HCT116 (cell line): ENCODE data around the gene CCNL2.

Source experiments
- CEBPB ChIP-seq: IDR thresholded peaks from 2 replicates; pipeline ENCODE4 v1.6.1; 2012; ENCODE audit warnings: low read depth
- EZH2phosphoT487 ChIP-seq: fragments of 200-600 bp; IDR thresholded peaks from 2 replicates; pipeline ENCODE4 v1.6.1; 2018; ENCODE audit warnings: antibody characterized with exemption, borderline replicate concordance
- MAX ChIP-seq: IDR thresholded peaks from 2 replicates; pipeline ENCODE4 v1.6.1; 2012
- POLR2A ChIP-seq: IDR thresholded peaks from 2 replicates; pipeline ENCODE4 v1.7.0; 2011; ENCODE audit warnings: borderline replicate concordance; ENCODE audit not compliant: insufficient read depth, insufficient read length; ENCODE audit errors: extremely low read depth
- POLR2AphosphoS5 ChIP-seq: IDR thresholded peaks from 2 replicates; pipeline ENCODE4 v1.6.1; 2011; ENCODE audit warnings: mild to moderate bottlenecking, low read depth, low read length, moderate library complexity
- SP1 ChIP-seq: IDR thresholded peaks from 2 replicates; pipeline ENCODE4 v1.6.1; 2012; ENCODE audit warnings: low read depth
- TCF7L2 ChIP-seq: IDR thresholded peaks from 2 replicates; pipeline ENCODE4 v1.7.0; 2011; ENCODE audit warnings: borderline replicate concordance, inconsistent platforms; ENCODE audit not compliant: insufficient read depth, insufficient read length; ENCODE audit errors: extremely low read depth
- ZFX ChIP-seq: fragments of 450-650 bp; IDR thresholded peaks from 2 replicates; pipeline ENCODE4 v1.6.1; 2017
- TF ChIP-seq, protein P1 (sequence below), 3 experiments: fragments of 200-600 bp in 1 of 3; sonication (generic) in 1 of 3; IDR thresholded peaks in 2 of 3; conservative IDR thresholded peaks in 1 of 3; 2 replicates each; pipeline ENCODE4 v1.5.1; 2012 to 2017; ENCODE audit warnings: low read depth in 2 of 3, low read length in 2 of 3, antibody characterized with exemption in 1 of 3, borderline replicate concordance in 1 of 3, control low read depth in 1 of 3, mild to moderate bottlenecking in 1 of 3, mixed read lengths in 1 of 3, mixed run types in 1 of 3, moderate library complexity in 1 of 3; ENCODE audit not compliant: insufficient read depth in 1 of 3

DNA sequence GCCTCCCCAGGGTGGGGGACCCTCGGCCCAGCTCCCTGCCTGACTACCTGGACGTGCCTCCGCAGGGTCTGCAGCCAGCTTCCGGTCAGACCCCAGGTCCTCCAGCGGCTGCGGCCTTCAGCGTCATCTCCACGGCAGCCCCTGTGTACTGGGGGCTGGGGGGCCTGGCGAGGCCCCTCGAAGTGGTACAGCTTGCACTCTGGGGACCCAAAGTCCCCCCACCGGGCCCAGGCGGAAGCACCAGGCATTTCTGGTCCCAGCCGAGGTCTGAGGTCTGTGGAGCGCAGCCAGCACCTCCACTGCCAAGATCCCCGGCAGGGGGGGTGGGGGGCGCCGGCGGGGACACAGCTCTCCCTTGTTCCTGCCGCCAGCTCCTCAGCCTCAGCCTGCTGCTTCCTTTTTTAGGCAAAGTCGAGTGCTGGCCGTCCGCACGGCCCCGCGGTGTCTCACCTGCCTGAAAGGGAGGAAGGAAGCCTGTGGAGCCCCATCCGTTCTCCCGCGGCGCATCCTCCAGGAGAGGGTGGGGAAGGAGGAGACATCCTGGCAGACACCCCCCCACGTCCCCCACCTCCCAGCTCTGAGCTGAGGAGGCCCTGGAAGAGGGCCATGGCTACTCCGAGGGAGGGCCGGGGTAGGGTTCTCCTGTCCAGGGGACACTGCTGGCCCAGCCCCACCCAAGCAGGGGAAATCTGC lies 35.1 kb upstream of the CCNL2 start:
- TF ChIP-seq MAX (no peak), EZH2phosphoT487 (no peak), POLR2A (no peak), SP1 (no peak), POLR2AphosphoS5 (no peak; the same call in 1 of the 2 replicates), CEBPB (no peak), ZFX (no peak), TCF7L2 (no peak)
- TF ChIP-seq, protein P1, sequence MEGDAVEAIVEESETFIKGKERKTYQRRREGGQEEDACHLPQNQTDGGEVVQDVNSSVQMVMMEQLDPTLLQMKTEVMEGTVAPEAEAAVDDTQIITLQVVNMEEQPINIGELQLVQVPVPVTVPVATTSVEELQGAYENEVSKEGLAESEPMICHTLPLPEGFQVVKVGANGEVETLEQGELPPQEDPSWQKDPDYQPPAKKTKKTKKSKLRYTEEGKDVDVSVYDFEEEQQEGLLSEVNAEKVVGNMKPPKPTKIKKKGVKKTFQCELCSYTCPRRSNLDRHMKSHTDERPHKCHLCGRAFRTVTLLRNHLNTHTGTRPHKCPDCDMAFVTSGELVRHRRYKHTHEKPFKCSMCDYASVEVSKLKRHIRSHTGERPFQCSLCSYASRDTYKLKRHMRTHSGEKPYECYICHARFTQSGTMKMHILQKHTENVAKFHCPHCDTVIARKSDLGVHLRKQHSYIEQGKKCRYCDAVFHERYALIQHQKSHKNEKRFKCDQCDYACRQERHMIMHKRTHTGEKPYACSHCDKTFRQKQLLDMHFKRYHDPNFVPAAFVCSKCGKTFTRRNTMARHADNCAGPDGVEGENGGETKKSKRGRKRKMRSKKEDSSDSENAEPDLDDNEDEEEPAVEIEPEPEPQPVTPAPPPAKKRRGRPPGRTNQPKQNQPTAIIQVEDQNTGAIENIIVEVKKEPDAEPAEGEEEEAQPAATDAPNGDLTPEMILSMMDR (IDR thresholded peaks at IDR 0.05 in 2 of 3, conservative IDR thresholded peaks at IDR 0.05 in 1 of 3; ENCODE audit: borderline replicate concordance in 1 of 3, insufficient read depth in 1 of 3, low read depth in 2 of 3, low read length in 2 of 3), result no peak
